Muscle layer of duodenum (tissue), 2 donors: ENCODE measurements around the gene PHACTR4.
"Not testable (repeated sequence)": the region's sequence is repeated elsewhere in the genome, so short reads cannot be mapped to it uniquely, and the experiment has no call there.

Experiments
- H3K27ac ChIP-seq: one replicate; pipeline ENCODE4 v1.7.0; 2013; ENCODE audit warnings: mild to moderate bottlenecking, low read length
- H3K27me3 ChIP-seq: one replicate; pipeline ENCODE4 v1.7.0; 2013; ENCODE audit warnings: low read depth, mild to moderate bottlenecking, control low read depth, low read length
- H3K36me3 ChIP-seq, 2 donors: one replicate each; pipeline ENCODE4 v1.7.0; 2013; ENCODE audit warnings: low read length in 2 of 2, control low read depth in 1 of 2, mild to moderate bottlenecking in 1 of 2; ENCODE audit not compliant: insufficient read depth in 2 of 2, control insufficient read depth in 1 of 2
- H3K4me1 ChIP-seq, 2 donors: one replicate each; pipeline ENCODE4 v1.7.0; 2013; ENCODE audit warnings: low read length in 2 of 2, mild to moderate bottlenecking in 2 of 2, control low read depth in 1 of 2, moderate library complexity in 1 of 2; ENCODE audit not compliant: insufficient read depth in 2 of 2, control insufficient read depth in 1 of 2
- H3K4me3 ChIP-seq, 2 donors: one replicate each; pipeline ENCODE4 v1.7.0; 2013; ENCODE audit warnings: low read length in 2 of 2, low read depth in 1 of 2, mild to moderate bottlenecking in 1 of 2
- H3K9me3 ChIP-seq, 2 donors: one replicate each; pipeline ENCODE4 v1.7.0; 2013; ENCODE audit warnings: low read length in 2 of 2, control low read depth in 1 of 2, mild to moderate bottlenecking in 1 of 2; ENCODE audit not compliant: control insufficient read depth in 1 of 2
- donor health status: healthy.

The PHACTR4 gene

DNA sequence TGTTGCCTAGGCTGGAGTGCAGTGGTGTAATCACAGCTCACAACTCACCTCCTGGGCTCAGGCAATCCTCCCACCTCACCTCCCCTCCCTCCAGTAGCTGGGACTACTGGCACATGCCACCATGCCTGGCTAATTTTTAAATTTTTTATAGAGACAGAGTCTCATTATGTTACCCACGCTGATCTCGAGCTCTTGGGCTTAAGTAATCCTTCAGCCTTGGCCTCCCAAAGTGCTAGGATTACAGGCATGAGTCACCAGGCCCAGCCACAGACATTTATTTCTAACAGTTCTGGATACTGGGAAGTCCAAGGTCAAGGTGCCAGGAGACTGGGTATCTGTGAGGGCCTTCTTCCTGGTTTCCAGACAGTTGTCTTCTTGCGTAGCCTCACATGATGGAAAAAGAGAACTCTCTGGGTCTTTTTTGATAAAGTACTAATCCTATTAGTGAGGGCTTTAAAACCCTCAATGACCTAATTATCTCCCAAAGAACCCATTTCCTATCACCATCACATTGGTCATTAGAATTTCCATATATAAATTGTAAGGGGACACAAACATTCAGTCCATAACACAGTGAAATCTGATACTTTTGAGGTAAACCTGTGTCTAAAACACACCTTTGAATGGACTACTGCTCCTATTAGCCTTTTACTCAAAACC, 67.9 kb downstream of the PHACTR4 start:
- no peaks in the 10 kb centered on the region for H3K9me3 ChIP-seq
- no peaks in the 10 kb centered on the region for H3K27me3 ChIP-seq
- H3K27ac ChIP-seq, result peak overlapping the region; percentile 92
- no peaks in the 10 kb centered on the region for H3K36me3 ChIP-seq
- H3K4me3 ChIP-seq, result peak overlapping the region; percentile 36 to 62
- peaks cover 0 to 9% of the 10 kb centered on the region in 2 donors for H3K4me1 ChIP-seq

DNA sequence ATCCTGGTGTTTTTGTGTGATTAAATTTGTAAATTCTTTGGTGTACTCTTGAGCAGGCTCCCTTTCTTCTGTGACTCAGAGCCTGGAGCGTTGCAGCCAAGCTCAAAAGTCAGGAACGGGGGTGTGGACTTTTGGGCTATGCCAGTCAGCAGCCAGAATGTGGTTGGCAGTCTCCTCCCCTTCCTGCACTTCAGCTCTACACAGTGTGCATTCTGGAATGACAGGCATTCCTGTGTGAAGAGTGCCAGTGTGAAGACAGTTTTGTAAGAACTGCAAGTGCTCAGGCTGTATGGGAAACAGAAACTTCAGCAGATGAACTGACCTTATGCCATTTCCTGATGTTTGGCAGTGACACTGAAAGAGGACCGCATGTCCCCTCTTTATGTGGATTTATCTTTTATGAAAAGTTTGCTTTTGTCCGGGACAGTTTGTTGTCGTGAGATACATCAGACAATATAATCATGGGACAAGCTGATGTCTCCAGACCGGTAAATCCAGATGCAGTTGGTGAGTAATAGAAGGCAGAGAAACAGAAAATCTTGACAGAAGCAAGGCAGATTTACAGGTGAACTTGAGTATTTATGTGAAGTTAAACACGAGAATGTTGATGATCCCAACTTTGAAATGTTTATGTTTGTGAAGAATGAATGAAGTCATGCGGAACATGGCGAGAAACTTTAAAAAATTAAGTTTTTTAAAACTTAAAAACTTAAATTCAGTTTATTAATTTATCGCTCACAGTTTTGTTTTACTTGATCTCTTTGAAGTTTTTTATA, 68.6 kb downstream of the PHACTR4 start:
- H3K4me1 ChIP-seq, result peaks cover 0 to 9% of the 10 kb centered on the region in 2 donors
- peak overlapping the region; percentile 36 to 62 for H3K4me3 ChIP-seq
- H3K36me3 ChIP-seq, result no peaks in the 10 kb centered on the region
- no peaks in the 10 kb centered on the region for H3K27me3 ChIP-seq
- H3K9me3 ChIP-seq, result no peaks in the 10 kb centered on the region
- H3K27ac ChIP-seq, result peak overlapping the region; percentile 92

DNA sequence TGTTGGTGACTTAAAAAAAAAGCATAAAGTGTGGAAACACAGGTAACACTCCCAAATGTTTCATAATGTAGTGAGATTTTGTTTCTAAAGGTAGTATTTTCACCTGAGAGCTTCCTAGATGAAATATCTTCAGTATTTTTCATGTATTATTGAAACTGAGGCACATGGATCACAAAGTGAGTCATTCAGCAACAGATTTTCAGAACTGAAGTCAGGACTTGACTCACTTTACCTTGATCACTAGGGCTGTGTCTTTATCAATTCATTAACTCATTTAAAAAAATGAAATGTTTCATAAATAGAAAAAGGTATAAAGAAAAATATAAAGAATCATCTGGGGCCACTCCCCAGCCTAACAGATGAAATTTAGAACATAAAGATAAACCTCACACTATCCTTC, 69.8 kb downstream of the PHACTR4 start:
- no peaks in the 10 kb centered on the region for H3K27me3 ChIP-seq
- no peak overlapping the region for H3K4me3 ChIP-seq
- no peaks in the 10 kb centered on the region for H3K36me3 ChIP-seq
- H3K9me3 ChIP-seq, result no peaks in the 10 kb centered on the region
- H3K27ac ChIP-seq, result no peak overlapping the region
- peaks cover 0 to 9% of the 10 kb centered on the region in 2 donors for H3K4me1 ChIP-seq

DNA sequence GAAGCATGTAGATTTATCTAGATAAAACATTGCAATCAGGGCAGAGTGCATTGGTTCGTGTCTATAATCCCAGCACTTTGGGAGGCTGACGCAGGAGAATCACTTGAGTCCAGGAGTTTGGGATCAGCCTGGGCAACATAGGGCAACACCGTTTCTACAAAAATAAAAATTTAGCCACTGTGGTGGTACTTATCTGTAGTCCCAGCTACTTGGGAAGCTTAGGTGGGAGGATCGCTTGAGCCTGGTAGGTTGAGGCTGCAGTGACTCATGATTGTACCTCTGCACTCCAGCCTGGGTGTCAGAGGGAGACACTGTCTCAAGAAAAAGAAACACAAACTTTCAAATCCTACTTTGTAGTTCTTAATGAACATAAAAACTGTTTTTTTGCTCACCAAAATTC, 72.1 kb downstream of the PHACTR4 start:
- Histone ChIP-seq H3K4me3 (no peak overlapping the region), H3K9me3 (no peaks in the 10 kb centered on the region), H3K27me3 (no peaks in the 10 kb centered on the region), H3K4me1 (peaks cover 0 to 9% of the 10 kb centered on the region in 2 donors), H3K36me3 (no peaks in the 10 kb centered on the region), H3K27ac (no peak overlapping the region)

DNA sequence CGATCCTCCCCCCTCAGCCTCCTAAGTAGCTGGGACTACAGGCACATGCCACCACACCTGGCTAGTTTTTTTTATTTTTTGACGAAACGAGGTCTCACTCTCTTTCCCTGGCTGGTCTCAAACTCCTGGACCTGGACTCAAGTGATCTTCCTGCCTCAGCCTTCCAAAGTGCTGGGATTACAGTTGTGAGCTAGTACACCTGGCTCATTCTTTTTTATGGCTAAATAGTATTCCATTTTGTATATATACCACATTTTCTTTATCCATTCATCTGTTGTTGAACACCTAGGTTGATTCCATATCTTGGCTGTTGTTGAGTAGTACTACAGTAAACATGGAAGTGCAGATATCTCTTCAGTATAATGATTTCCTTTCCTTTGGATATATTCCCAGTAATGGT, 74.0 kb downstream of the PHACTR4 start:
- no peaks in the 10 kb centered on the region for H3K36me3 ChIP-seq
- H3K27me3 ChIP-seq, result no peaks in the 10 kb centered on the region
- no peaks in the 10 kb centered on the region for H3K4me1 ChIP-seq
- no peaks in the 10 kb centered on the region for H3K9me3 ChIP-seq
- H3K27ac ChIP-seq, result no peak overlapping the region
- H3K4me3 ChIP-seq, result no peak overlapping the region

DNA sequence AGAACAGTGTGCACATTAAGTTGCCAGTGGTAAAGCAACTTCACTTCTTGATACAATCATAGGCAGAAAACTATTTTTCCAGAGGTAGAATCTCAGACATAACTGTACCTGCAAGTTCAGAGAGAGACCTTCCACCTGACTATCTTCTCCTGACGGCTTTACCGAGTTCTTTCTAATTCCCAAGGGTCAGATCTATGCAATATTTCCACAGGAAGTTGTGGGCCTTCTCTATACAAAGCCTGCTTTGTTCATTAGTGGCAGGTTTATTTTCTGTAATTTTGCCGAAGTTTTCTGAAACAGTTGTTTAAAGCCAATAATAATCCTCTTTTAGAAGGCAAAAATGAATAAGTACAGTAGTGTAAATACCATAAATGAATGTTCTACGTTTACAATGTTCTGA, 78.1 kb downstream of the PHACTR4 start:
- H3K4me3 ChIP-seq, result no peak overlapping the region
- no peak overlapping the region for H3K27ac ChIP-seq
- H3K36me3 ChIP-seq, result no peaks in the 10 kb centered on the region
- no peaks in the 10 kb centered on the region for H3K9me3 ChIP-seq
- H3K4me1 ChIP-seq, result no peaks in the 10 kb centered on the region
- H3K27me3 ChIP-seq, result no peaks in the 10 kb centered on the region

DNA sequence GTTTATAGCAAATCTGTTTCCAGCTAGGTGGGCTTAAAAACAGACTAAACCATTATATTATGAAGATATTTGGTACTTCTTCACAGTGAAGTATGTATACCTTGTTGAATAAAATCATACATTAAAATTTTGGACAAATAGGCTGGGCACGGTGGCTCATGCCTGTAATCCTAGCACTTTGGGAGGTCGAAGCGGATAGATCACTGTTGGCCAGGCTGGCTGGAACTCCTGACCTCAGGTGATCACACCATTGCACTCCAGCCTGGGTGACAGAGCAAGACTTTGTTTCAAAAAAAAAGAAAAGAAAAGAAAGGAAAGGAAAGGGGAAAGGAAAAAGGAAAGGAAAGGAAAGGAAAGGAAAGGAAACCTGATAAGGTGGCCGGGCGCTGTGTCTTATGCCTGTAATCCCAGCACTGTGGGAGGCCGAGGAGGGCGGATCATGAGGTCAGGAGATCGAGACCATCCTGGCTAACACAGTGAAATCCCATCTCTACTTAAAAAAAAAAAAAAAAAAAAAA, 78.6 kb downstream of the PHACTR4 start:
- H3K4me3 ChIP-seq, H3K4me1 ChIP-seq, H3K36me3 ChIP-seq, H3K27me3 ChIP-seq, H3K27ac ChIP-seq, H3K9me3 ChIP-seq: not testable (repeated sequence)

DNA sequence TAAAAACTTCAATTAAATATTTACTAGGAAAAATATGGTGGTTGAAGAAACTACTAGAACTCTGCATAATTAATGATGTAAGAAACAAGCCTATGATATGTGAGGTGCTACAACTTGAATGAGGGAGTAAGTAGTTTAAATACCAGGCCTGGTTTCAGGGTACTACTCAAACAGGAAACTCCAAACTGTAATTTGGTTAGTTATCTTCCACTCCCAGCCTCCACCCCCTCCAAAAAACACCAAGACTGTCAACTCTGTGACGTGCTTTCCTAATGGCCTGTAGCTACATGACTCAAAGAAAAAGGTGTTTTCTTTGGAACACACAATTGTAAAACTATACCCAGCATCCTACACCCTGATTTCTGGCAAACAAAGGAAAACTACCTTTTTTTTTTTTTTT, 80.4 kb downstream of the PHACTR4 start:
- no peaks in the 10 kb centered on the region for H3K4me1 ChIP-seq
- H3K36me3 ChIP-seq, result no peaks in the 10 kb centered on the region
- H3K27me3 ChIP-seq, result no peaks in the 10 kb centered on the region
- no peak overlapping the region for H3K4me3 ChIP-seq
- no peaks in the 10 kb centered on the region for H3K9me3 ChIP-seq
- H3K27ac ChIP-seq, result no peak overlapping the region

DNA sequence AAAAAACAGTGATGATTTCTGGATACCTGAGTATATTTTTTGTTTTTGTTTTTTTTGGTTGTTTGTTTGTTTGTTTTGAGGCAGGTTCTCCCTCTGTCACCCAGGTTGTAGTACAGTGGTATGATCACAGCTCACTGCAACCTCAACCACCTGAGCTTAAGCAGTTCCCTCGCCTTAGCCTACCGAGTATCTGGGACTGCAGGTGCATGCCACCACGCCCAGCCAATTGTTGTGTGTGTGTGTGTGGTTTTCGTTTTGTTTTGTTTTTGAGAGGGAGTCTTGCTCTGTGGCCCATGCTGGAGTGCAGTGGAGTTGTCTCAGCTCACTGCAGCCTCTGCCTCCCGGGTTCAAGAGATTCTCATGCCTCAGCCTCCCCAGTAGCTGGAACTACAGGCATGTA, 81.0 kb downstream of the PHACTR4 start:
- no peaks in the 10 kb centered on the region for H3K4me1 ChIP-seq
- H3K27ac ChIP-seq, result no peak overlapping the region
- H3K27me3 ChIP-seq, result no peaks in the 10 kb centered on the region
- H3K36me3 ChIP-seq, result no peaks in the 10 kb centered on the region
- no peak overlapping the region for H3K4me3 ChIP-seq
- no peaks in the 10 kb centered on the region for H3K9me3 ChIP-seq

DNA sequence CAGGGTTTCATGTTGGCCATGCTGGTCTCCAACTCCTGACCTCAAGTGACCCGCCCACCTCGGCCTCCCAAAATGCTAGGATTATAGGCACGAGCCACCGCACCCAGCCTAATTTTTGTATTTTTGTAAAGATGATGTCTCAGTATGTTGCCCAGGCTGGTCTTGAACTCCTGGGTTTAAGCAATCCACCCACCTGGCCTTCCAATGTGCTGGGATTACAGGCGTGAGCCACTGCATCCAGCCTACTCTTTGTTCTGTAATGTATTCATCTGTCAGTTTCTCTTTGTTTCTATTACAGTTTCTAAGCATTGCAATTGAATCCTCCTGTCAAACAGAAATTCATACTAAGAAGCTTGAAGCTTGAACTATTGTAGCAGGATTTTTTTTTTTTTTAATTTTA, 81.5 kb downstream of the PHACTR4 start:
- no peak overlapping the region for H3K4me3 ChIP-seq
- no peaks in the 10 kb centered on the region for H3K27me3 ChIP-seq
- no peaks in the 10 kb centered on the region for H3K4me1 ChIP-seq
- no peaks in the 10 kb centered on the region for H3K9me3 ChIP-seq
- no peaks in the 10 kb centered on the region for H3K36me3 ChIP-seq
- H3K27ac ChIP-seq, result no peak overlapping the region

DNA sequence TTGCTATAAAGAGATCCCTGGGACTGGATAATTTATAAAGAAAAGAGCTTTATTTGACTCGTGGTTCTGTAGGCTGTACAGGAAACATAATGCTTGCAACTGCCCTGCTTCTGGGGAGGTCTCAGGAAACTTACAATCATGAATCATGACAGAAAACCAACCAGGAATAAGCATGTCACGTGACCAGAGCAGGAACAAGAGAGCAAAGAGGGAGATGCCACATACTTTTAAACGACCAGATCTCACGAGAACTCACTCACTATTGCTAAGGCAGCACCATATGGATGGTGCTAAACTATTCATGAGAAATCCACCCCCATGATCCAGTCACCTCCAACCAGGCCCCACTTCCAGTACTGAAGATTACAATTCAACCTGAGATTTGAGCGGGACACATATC, 86.5 kb downstream of the PHACTR4 start:
- H3K4me3 ChIP-seq, result no peak overlapping the region
- H3K27ac ChIP-seq, result no peak overlapping the region
- peaks cover 4% of the 10 kb centered on the region in 2 donors for H3K36me3 ChIP-seq
- peaks cover 0 to 9% of the 10 kb centered on the region in 2 donors for H3K4me1 ChIP-seq
- no peaks in the 10 kb centered on the region for H3K27me3 ChIP-seq
- H3K9me3 ChIP-seq, result no peaks in the 10 kb centered on the region
